Activated T-helper 2 cell treated with anti-CD3 and anti-CD28 coated beads, Interferon-gamma antibody, Interleukin-2, Interleukin-4, amounts not matched to agents 10 μg/mL and 5 μg/mL and 100 μg/mL, durations not matched to agents 14 hours and 24 hours and 36 hours (primary cell): ENCODE measurements around the gene SLC17A2. TPM values are rescaled to one million over a fixed set of nuclear protein-coding genes. Genes with fewer than 3 reads are reported as not detected.

ENCODE experiments used
- DNase-seq: peaks from one replicate; pipeline ENCODE4 v3.0.0; 2021; ENCODE audit warnings: low spot score
- H3K27ac Mint-ChIP-seq: one replicate; pipeline ENCODE4 v1.8.0; 2021; ENCODE audit warnings: mixed read lengths
- H3K27me3 Mint-ChIP-seq: one replicate; pipeline ENCODE4 v1.8.0; 2021; ENCODE audit warnings: low read depth, mixed read lengths
- H3K36me3 Mint-ChIP-seq: one replicate; pipeline ENCODE4 v1.8.0; 2021; ENCODE audit warnings: low read depth, mixed read lengths
- H3K4me1 Mint-ChIP-seq: one replicate; pipeline ENCODE4 v1.8.0; 2021; ENCODE audit warnings: low read depth, mixed read lengths
- H3K4me3 Mint-ChIP-seq: one replicate; pipeline ENCODE4 v1.8.0; 2021; ENCODE audit warnings: low read depth, mild to moderate bottlenecking, moderate library complexity, mixed read lengths
- H3K9me3 Mint-ChIP-seq: one replicate; pipeline ENCODE4 v1.8.0; 2021; ENCODE audit warnings: mixed read lengths
- intact Hi-C: fragments of 100-400 bp; cut with micrococcal nuclease; formaldehyde crosslinking; loops from one replicate; pipeline ENCODE4 v1.15.1; 2023
- total RNA-seq: library from RNA; stranded (reverse); gene quantifications from 2 replicates; pipeline ENCODE4 v1.2.3, GENCODE V29; 2022

The SLC17A2 gene
- total RNA-seq, 1 donor from 2014 or later = 0.41 TPM

DNA sequence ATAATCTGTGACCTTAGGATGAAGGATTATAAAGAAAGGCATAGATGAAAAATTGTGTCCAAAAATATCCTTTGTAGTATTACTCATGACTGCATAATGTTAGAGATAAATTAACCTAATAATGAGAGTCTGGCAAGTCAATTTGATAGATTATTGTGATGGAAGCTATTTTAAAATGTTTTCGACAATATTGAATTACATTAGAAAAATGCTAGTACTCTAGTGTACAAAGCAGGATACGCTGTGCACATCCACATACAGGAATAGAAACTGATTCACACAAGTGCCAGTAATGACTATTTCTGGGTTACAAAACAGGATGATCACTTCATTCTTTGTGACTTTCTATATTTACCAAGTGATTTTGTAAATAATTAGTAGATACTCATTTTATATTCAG, 3.3 kb downstream of the SLC17A2 start:
- Mint-ChIP-seq H3K4me3 (no peak overlapping the region), H3K27me3 (no peaks in the 10 kb centered on the region), H3K4me1 (peaks cover 19% of the 10 kb centered on the region), H3K36me3 (no peaks in the 10 kb centered on the region), H3K27ac (no peak overlapping the region), H3K9me3 (no peaks in the 10 kb centered on the region)
- intact Hi-C loops = no loop called here
- no peak for DNase-seq

- Mint-ChIP-seq H3K9me3 (no peaks in the 10 kb centered on the region), H3K4me1 (peaks cover 23% of the 10 kb centered on the region), H3K36me3 (no peaks in the 10 kb centered on the region), H3K27me3 (no peaks in the 10 kb centered on the region), H3K4me3 (no peak overlapping the region), H3K27ac (no peak overlapping the region)
- no peak for DNase-seq
- intact Hi-C loops = no loop called here
Observed at GRCh38 chr6:25925876-25926275, 4.6 kb downstream of the SLC17A2 start.

DNA sequence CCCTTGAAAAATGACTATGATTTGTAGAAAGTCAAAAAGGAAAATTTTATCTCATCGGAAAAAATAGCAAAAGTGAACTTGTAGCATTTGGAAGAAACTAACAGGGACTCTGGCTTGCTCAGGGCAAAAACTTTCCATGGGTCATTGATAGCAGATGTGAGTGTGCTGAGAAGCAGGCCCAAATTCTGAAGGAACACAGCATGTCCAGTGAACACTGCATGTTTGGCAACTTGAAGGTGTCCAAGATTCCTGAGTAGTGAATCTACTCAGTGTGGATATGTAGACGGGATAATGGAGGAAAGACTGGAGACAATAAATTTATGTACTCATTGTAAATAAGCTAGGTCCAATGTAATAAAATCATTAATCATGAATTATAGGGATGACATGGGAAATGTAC, 8.2 kb downstream of the SLC17A2 start:
- peaks cover 33% of the 10 kb centered on the region for H3K4me1 Mint-ChIP-seq
- intact Hi-C loops = no loop called here
- no peak overlapping the region for H3K4me3 Mint-ChIP-seq
- peaks cover 14% of the 10 kb centered on the region for H3K9me3 Mint-ChIP-seq
- H3K36me3 Mint-ChIP-seq = peaks cover 8% of the 10 kb centered on the region
- DNase-seq = no peak
- H3K27ac Mint-ChIP-seq = no peak overlapping the region
- H3K27me3 Mint-ChIP-seq = no peaks in the 10 kb centered on the region

DNA sequence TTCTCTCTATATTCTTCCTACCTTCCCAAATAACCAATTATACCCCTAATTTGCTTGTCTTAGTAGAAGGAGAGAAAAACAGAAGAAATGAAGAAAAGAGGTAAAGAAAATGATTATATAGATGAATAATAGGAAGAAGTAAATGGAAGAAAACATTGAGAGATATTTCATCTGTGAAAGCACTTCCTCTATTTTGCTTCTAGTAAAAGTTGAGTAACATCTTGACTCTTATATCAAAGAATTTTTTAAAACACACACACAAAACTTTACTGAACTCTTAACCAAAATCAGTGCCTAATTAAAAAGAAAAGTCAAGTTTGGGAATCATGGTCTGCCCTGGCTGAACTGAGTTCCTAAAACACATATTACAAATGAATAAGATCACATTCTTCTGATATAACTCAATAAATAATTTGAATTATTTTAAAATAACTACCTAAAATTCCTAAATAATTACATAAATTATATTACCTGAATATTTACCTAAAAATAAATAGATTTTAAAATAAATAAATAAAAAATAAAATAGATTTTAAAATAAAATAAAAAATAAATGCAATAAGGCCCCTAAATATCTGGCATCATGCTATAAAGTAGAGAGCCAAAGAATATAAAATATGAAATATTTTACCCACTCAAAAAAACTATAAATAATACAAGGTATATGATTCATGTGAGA, 8.8 kb downstream of the SLC17A2 start:
- intact Hi-C loops = no loop called here
- Mint-ChIP-seq H3K4me3 (no peak overlapping the region), H3K9me3 (peaks cover 14% of the 10 kb centered on the region), H3K27me3 (no peaks in the 10 kb centered on the region), H3K4me1 (peaks cover 32% of the 10 kb centered on the region), H3K27ac (no peak overlapping the region), H3K36me3 (peaks cover 8% of the 10 kb centered on the region)
- no peak for DNase-seq

DNA sequence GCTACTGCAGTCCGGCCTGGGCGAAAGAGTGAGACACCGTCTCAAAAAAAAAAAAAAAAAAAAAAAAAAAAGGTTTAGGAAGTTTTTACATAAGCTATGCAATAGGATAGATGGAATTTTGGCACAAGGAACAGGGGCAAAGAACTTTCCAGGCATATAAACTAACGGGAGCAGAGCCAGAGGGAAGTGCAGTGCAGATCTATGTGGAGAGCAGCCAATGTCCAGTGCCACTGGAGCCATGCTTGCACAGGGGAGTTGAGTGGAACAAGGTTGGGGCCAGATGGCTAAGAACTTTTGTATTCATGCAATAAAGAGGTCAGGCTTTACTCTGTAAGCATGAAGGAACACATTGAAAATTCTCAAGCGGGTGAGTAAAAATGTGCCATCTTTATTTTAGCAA, 10.8 kb downstream of the SLC17A2 start:
- no peaks in the 10 kb centered on the region for H3K27me3 Mint-ChIP-seq
- no peak overlapping the region for H3K4me3 Mint-ChIP-seq
- intact Hi-C loops = loop anchor here (2.0 kb wide), 2 partner anchors 25 to 781 kb away; no protein-coding TSS in a partner anchor
- peaks cover 35% of the 10 kb centered on the region for H3K4me1 Mint-ChIP-seq
- peaks cover 14% of the 10 kb centered on the region for H3K9me3 Mint-ChIP-seq
- peak overlapping the region; percentile 51 for H3K27ac Mint-ChIP-seq
- no peak for DNase-seq
- H3K36me3 Mint-ChIP-seq = peaks cover 12% of the 10 kb centered on the region

GRCh38 chr6:25918083-25918683, 12.3 kb downstream of the SLC17A2 start:
- peaks cover 18% of the 10 kb centered on the region for H3K9me3 Mint-ChIP-seq
- intact Hi-C loops = loop anchor here (1.0 to 2.0 kb wide), 3 partner anchors 27 to 779 kb away; partner anchors contain the start of gene TRIM38
- H3K27ac Mint-ChIP-seq = peak overlapping the region; percentile 82
- H3K4me3 Mint-ChIP-seq = no peak overlapping the region
- peaks cover 21% of the 10 kb centered on the region for H3K36me3 Mint-ChIP-seq
- H3K27me3 Mint-ChIP-seq = no peaks in the 10 kb centered on the region
- peaks cover 40% of the 10 kb centered on the region for H3K4me1 Mint-ChIP-seq
- DNase-seq = no peak

GRCh38 chr6:25916789-25917490, 13.6 kb downstream of the SLC17A2 start:
- peaks cover 23% of the 10 kb centered on the region for H3K36me3 Mint-ChIP-seq
- H3K4me1 Mint-ChIP-seq = peaks cover 43% of the 10 kb centered on the region
- DNase-seq = no peak
- H3K4me3 Mint-ChIP-seq = no peak overlapping the region
- no peak overlapping the region for H3K27ac Mint-ChIP-seq
- peaks cover 18% of the 10 kb centered on the region for H3K9me3 Mint-ChIP-seq
- intact Hi-C loops = no loop called here
- H3K27me3 Mint-ChIP-seq = no peaks in the 10 kb centered on the region

- peaks cover 47% of the 10 kb centered on the region for H3K4me1 Mint-ChIP-seq
- H3K27ac Mint-ChIP-seq = no peak overlapping the region
- DNase-seq = no peak
- H3K36me3 Mint-ChIP-seq = peaks cover 23% of the 10 kb centered on the region
- no peaks in the 10 kb centered on the region for H3K27me3 Mint-ChIP-seq
- peaks cover 18% of the 10 kb centered on the region for H3K9me3 Mint-ChIP-seq
- H3K4me3 Mint-ChIP-seq = no peak overlapping the region
- intact Hi-C loops = no loop called here
Observed at GRCh38 chr6:25916330-25916729, 14.2 kb downstream of the SLC17A2 start.

GRCh38 chr6:25913741-25914140, 16.8 kb downstream of the SLC17A2 start:
- peak overlapping the region; percentile 77 for H3K27ac Mint-ChIP-seq
- peaks cover 16% of the 10 kb centered on the region for H3K9me3 Mint-ChIP-seq
- intact Hi-C loops = loop anchor here (5.0 kb wide), 1 partner anchor 41 kb away; the partner anchor contains the start of gene SLC17A3
- H3K27me3 Mint-ChIP-seq = no peaks in the 10 kb centered on the region
- H3K4me1 Mint-ChIP-seq = peaks cover 40% of the 10 kb centered on the region
- DNase-seq = no peak
- no peak overlapping the region for H3K4me3 Mint-ChIP-seq
- H3K36me3 Mint-ChIP-seq = peaks cover 23% of the 10 kb centered on the region

GRCh38 chr6:25911351-25911750, 19.1 kb downstream of the SLC17A2 start:
- no peaks in the 10 kb centered on the region for H3K27me3 Mint-ChIP-seq
- H3K4me1 Mint-ChIP-seq = peaks cover 39% of the 10 kb centered on the region
- DNase-seq = no peak
- intact Hi-C loops = loop anchor here (5.0 kb wide), 1 partner anchor 39 kb away; the partner anchor contains the start of gene SLC17A3
- peaks cover 4% of the 10 kb centered on the region for H3K9me3 Mint-ChIP-seq
- H3K27ac Mint-ChIP-seq = no peak overlapping the region
- no peak overlapping the region for H3K4me3 Mint-ChIP-seq
- peaks cover 15% of the 10 kb centered on the region for H3K36me3 Mint-ChIP-seq

GRCh38 chr6:25907475-25908014, 22.9 kb downstream of the SLC17A2 start:
- no peak overlapping the region for H3K27ac Mint-ChIP-seq
- H3K27me3 Mint-ChIP-seq = no peaks in the 10 kb centered on the region
- peaks cover 3% of the 10 kb centered on the region for H3K36me3 Mint-ChIP-seq
- peaks cover 30% of the 10 kb centered on the region for H3K4me1 Mint-ChIP-seq
- intact Hi-C loops = no loop called here
- H3K4me3 Mint-ChIP-seq = no peak overlapping the region
- H3K9me3 Mint-ChIP-seq = no peaks in the 10 kb centered on the region
- no peak for DNase-seq

DNA sequence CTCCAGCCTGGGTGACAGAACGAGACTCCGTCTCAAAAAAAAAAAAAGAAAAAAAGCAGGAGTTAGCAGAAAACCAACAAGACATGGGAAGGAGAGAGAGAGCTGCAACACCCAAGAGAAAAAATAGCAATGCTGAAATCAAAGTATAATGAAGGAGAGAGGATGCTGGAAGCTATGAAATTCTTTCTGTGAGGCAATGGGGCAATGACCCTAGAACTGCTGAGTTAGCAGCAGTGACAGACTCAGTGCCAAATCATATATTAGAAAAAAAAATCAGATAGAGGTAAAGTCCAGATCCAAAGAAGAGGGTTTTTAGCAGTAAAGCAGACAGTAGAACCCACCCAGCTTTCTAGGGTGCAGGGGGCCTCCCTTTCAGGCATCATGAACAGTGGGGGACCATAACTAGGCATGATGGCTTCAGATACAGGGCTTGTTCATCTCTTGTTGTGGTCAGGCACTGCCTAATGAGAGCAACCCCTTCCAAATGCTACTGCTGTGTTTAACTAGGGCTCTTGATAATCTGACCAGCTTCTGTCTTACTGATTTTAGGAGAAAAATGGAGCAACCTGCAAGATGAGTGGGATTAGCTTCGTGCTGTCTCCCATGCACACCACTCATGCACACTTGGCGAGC, 26.9 kb downstream of the SLC17A2 start:
- H3K4me3 Mint-ChIP-seq = no peak overlapping the region
- no peak for DNase-seq
- H3K36me3 Mint-ChIP-seq = peaks cover 3% of the 10 kb centered on the region
- no peak overlapping the region for H3K27ac Mint-ChIP-seq
- H3K27me3 Mint-ChIP-seq = no peaks in the 10 kb centered on the region
- intact Hi-C loops = no loop called here
- H3K4me1 Mint-ChIP-seq = peaks cover 25% of the 10 kb centered on the region
- no peaks in the 10 kb centered on the region for H3K9me3 Mint-ChIP-seq
